Measurements from ENCODE around the gene ABHD12B. TPM values are rescaled to one million over a fixed set of nuclear protein-coding genes. Genes with fewer than 3 reads are reported as not detected.

Gene ABHD12B
- total and polyA plus RNA-seq, 2 donors (not counting 3 experiments of a cell fraction or from before 2014, with no cell fraction given): not detected

GRCh38 chr14:50856660-50857059 lies 15.2 kb upstream of the ABHD12B start:
- Histone ChIP-seq H3K4me2 (ENCODE audit: insufficient read depth, low read length) (no peak overlapping the region), H3K9me3 (replicated peaks; ENCODE audit: control insufficient read depth, insufficient read depth, low read length) (no peaks in the 10 kb centered on the region), H3K4me1 (ENCODE audit: control insufficient read depth, extremely low read depth, insufficient read depth, low read length) (peaks cover 5% of the 10 kb centered on the region), H2AFZ (ENCODE audit: low read depth, low read length) (no peak overlapping the region), H3K27me3 (ENCODE audit: control insufficient read depth in 2 of 2, insufficient read depth in 2 of 2, low read length in 2 of 2) (peaks cover 0 to 1% of the 10 kb centered on the region in 2 experiments), H3K4me3 (replicated peaks in 1 of 3; ENCODE audit: insufficient read depth in 1 of 3, low read depth in 1 of 3, low read length in 3 of 3) (no peak overlapping the region), H3K9me1 (replicated peaks; ENCODE audit: control insufficient read depth, extremely low read depth, insufficient read depth, low read length) (no peaks in the 10 kb centered on the region), H3K79me2 (ENCODE audit: control insufficient read depth, insufficient read depth, low read length) (no peaks in the 10 kb centered on the region), H3K27ac (ENCODE audit: insufficient read depth, low read depth, low read length) (no peak overlapping the region), H3K36me3 (ENCODE audit: control insufficient read depth in 2 of 2, extremely low read depth in 1 of 2, insufficient read depth in 2 of 2, low read length in 2 of 2) (no peaks in the 10 kb centered on the region), H3K9ac (replicated peaks; ENCODE audit: extremely low read depth, insufficient read depth, low read length) (no peak overlapping the region), H4K20me1 (replicated peaks; ENCODE audit: control insufficient read depth, extremely low read depth, insufficient read depth, low read length) (no peaks in the 10 kb centered on the region)
- BruUV-seq (replicated peaks): no TSS peak
- FAIRE-seq: no peak
- dilution Hi-C loops (cut with MboI; ENCODE audit: extremely low pct_ligation_motif_present, low sequenced_read_pairs) (no loop called here), intact Hi-C loops (cut with micrococcal nuclease) (no loop called here)
- ChIA-PET POLR2A (no interaction called here), CTCF (interaction anchor here (1.1 to 4.9 kb wide), 2 partner anchors 12 to 27 kb away, joined by 3 to 72 read pairs; partner anchors contain the start of gene NIN)
- DNase-seq (ENCODE audit: low read depth, low spot score): no peak
- TF ChIP-seq JUN (IDR thresholded peaks at IDR 0.05; ENCODE audit: borderline replicate concordance, insufficient read depth, insufficient read length, low read depth) (no peak), FOS (IDR thresholded peaks at IDR 0.05; ENCODE audit: borderline replicate concordance, insufficient read depth, low read length) (no peak), POLR2AphosphoS5 (IDR thresholded peaks at IDR 0.05; ENCODE audit: insufficient read depth, low read depth, low read length) (no peak), MYC (IDR thresholded peaks at IDR 0.05; ENCODE audit: low read depth, low read length) (no peak), EZH2 (IDR thresholded peaks at IDR 0.05; ENCODE audit: borderline replicate concordance, low read depth, low read length, severe bottlenecking) (no peak), MAX (IDR thresholded peaks at IDR 0.05; ENCODE audit: insufficient read depth, insufficient read length) (no peak), GATA2 (IDR thresholded peaks at IDR 0.05; ENCODE audit: insufficient read depth, insufficient read length, low read depth, low read length) (no peak), POLR2A (IDR thresholded peaks at IDR 0.05; ENCODE audit: low read depth, low read length) (no peak)
- TF ChIP-seq, protein P1, sequence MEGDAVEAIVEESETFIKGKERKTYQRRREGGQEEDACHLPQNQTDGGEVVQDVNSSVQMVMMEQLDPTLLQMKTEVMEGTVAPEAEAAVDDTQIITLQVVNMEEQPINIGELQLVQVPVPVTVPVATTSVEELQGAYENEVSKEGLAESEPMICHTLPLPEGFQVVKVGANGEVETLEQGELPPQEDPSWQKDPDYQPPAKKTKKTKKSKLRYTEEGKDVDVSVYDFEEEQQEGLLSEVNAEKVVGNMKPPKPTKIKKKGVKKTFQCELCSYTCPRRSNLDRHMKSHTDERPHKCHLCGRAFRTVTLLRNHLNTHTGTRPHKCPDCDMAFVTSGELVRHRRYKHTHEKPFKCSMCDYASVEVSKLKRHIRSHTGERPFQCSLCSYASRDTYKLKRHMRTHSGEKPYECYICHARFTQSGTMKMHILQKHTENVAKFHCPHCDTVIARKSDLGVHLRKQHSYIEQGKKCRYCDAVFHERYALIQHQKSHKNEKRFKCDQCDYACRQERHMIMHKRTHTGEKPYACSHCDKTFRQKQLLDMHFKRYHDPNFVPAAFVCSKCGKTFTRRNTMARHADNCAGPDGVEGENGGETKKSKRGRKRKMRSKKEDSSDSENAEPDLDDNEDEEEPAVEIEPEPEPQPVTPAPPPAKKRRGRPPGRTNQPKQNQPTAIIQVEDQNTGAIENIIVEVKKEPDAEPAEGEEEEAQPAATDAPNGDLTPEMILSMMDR (IDR thresholded peaks at IDR 0.05; ENCODE audit: extremely low read depth in 1 of 2, insufficient read depth in 1 of 2, low read depth in 1 of 2, low read length in 2 of 2): no peak
